ENCODE results near the gene DCLK2. TPM values are rescaled to one million over a fixed set of nuclear protein-coding genes. Genes with fewer than 3 reads are reported as not detected.

The DCLK2 gene
- total RNA-seq, 2 donors from 2014 or later: 10.1 to 12.1 TPM

DNA sequence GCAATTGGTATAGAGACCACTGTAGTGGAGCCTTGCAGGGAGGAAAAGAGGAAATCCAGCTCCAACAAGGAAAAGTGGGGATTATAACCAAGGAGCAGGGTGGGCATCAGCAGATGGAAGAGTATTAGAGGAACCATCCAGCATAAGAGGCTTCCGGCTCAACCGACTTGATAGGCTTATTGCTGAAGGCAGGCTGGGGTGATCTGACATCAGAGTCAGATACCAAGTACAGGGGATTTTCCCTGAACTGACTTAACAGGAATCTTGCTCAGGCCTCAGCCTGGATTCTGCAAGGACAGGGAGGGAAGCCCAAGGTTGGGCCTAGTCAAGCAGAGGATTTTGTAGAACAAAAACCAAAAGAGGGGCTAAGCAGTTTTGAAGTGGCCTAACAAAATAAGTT, 129.6 kb downstream of the DCLK2 start:
- no peak for DNase-seq (ENCODE audit: low spot score)
- no peak overlapping the region for H3K4me3 ChIP-seq
- H3K9me3 ChIP-seq: no peaks in the 10 kb centered on the region
- no peaks in the 10 kb centered on the region for H3K27me3 ChIP-seq
- no peak overlapping the region for H3K27ac ChIP-seq
- H3K4me1 ChIP-seq: peaks cover 0 to 23% of the 10 kb centered on the region in 2 donors
- TF ChIP-seq, protein P1, sequence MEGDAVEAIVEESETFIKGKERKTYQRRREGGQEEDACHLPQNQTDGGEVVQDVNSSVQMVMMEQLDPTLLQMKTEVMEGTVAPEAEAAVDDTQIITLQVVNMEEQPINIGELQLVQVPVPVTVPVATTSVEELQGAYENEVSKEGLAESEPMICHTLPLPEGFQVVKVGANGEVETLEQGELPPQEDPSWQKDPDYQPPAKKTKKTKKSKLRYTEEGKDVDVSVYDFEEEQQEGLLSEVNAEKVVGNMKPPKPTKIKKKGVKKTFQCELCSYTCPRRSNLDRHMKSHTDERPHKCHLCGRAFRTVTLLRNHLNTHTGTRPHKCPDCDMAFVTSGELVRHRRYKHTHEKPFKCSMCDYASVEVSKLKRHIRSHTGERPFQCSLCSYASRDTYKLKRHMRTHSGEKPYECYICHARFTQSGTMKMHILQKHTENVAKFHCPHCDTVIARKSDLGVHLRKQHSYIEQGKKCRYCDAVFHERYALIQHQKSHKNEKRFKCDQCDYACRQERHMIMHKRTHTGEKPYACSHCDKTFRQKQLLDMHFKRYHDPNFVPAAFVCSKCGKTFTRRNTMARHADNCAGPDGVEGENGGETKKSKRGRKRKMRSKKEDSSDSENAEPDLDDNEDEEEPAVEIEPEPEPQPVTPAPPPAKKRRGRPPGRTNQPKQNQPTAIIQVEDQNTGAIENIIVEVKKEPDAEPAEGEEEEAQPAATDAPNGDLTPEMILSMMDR (IDR thresholded peaks at IDR 0.05): no peak
- H3K36me3 ChIP-seq: no peaks in the 10 kb centered on the region

DNA sequence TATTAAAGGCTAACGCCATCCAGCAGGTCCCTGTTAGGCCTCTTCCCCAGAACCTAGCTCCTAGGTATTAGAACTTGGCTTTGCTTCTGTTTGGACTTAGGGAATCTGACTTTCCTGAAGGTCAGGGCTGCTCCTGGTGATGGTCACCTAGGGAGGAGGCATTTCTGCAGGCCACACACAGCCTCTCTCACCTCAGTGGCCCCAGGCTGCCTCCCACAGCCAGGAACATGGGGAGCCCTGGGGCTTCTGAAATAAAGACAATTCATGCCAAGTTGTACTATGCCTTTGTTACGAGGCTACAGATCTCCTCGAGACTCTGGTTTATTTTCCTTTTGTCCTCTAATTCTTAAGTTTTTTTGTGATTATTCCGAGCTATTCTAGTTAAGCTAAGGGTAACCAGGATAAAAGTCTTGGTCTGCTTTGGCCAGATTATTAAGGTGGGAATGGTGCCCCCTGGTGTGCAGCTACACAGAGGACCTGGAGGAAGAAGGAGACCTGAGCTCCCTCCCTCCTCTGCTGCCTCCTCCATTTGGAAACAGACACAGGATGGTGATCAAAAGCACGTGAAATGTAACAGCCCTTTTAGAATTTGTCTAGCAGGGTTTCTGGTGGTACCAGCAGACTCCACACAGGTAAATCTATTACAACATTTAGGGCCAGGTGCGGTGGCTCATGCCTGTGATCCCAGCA, 131.0 kb downstream of the DCLK2 start:
- Histone ChIP-seq H3K9me3 (no peaks in the 10 kb centered on the region), H3K27ac (no peak overlapping the region), H3K4me1 (peaks cover 0 to 23% of the 10 kb centered on the region in 2 donors), H3K36me3 (no peaks in the 10 kb centered on the region), H3K27me3 (no peaks in the 10 kb centered on the region), H3K4me3 (no peak overlapping the region)
- no peak for DNase-seq (ENCODE audit: low spot score)
- TF ChIP-seq, protein P1 (IDR thresholded peaks at IDR 0.05): peak; percentile 24 to 68

DNA sequence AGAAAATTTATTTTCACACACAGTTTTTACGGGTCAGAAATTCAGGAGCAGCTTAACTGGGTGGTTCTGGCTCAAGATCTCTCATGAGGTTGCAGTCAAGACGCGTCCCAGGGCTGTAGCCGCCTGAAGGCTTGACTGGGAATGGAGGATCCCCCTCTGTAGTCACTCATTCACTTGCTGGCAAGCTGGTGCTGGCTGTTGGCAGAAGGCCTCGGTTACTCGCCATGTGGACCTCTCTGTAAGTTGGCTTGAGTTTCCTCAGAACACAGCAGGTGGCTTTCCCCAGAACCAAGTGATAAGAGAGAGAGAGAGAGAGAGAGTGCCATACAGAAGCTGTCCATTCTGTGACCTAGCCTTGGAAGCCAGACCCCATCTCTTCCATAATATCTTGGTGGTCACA, 132.8 kb downstream of the DCLK2 start:
- no peak overlapping the region for H3K27ac ChIP-seq
- DNase-seq (ENCODE audit: low spot score): no peak
- H3K27me3 ChIP-seq: no peaks in the 10 kb centered on the region
- peaks cover 0 to 15% of the 10 kb centered on the region in 2 donors for H3K4me1 ChIP-seq
- H3K36me3 ChIP-seq: no peaks in the 10 kb centered on the region
- no peaks in the 10 kb centered on the region for H3K9me3 ChIP-seq
- TF ChIP-seq, protein P1 (IDR thresholded peaks at IDR 0.05): no peak
- no peak overlapping the region for H3K4me3 ChIP-seq

DNA sequence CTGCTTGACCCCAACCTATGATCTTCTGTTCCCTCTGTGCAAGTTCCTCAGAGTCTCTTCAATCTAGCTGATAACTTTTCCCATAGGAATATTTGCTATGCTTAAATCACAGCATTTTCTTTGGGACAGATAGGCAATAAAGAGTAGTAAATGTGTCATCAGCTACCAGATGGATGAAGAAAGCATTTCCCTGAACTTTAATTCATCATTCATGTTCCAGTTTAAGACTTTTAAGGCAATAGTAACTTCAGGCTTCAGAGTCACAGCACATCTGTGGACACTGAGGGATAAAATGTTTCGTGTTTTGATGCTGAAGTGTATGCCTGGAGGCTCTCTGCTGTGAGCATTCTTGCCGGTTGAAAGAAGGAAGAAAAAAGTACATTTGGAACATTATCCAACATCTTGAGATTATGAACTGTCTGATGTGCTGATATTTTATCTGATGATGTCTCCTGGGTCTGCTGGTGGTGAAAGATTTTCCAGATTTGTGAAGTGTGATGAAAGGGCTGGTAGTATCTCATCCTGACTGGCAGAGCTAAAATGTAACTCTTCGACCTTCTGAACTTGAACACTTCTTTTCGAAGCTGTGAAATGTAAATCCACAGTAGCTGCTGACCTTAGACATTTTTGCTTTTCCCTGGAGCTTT, 133.7 kb downstream of the DCLK2 start:
- no peak for DNase-seq (ENCODE audit: low spot score)
- Histone ChIP-seq H3K36me3 (no peaks in the 10 kb centered on the region), H3K27ac (no peak overlapping the region), H3K9me3 (no peaks in the 10 kb centered on the region), H3K27me3 (no peaks in the 10 kb centered on the region), H3K4me3 (no peak overlapping the region), H3K4me1 (peaks cover 0 to 6% of the 10 kb centered on the region in 2 donors)
- TF ChIP-seq, protein P1 (IDR thresholded peaks at IDR 0.05): no peak

DNA sequence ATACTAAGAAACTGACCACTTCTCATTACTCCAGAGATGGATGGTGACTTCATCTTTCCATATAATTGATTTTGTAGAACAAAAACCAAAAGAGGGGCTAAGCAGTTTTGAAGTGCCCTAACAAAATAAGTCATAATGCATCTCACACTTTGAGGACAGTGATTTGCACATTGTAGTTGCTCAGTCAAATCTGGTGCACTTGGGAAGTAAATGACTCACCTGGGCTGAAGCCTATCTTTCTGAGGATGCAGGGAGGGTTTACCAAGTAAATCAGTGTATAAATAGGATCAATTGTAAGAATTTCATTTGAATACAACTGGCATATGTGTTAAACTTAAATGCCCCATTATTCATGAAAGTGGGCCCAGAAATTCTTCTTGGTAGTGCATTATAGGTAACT, 134.2 kb downstream of the DCLK2 start:
- no peak for DNase-seq (ENCODE audit: low spot score)
- Histone ChIP-seq H3K36me3 (no peaks in the 10 kb centered on the region), H3K27me3 (no peaks in the 10 kb centered on the region), H3K4me3 (no peak overlapping the region), H3K27ac (no peak overlapping the region), H3K4me1 (peaks cover 0 to under 1% of the 10 kb centered on the region in 2 donors), H3K9me3 (no peaks in the 10 kb centered on the region)
- TF ChIP-seq, protein P1 (IDR thresholded peaks at IDR 0.05): no peak
